ENCODE results near the gene TXNL4A.

Gene TXNL4A

DNA sequence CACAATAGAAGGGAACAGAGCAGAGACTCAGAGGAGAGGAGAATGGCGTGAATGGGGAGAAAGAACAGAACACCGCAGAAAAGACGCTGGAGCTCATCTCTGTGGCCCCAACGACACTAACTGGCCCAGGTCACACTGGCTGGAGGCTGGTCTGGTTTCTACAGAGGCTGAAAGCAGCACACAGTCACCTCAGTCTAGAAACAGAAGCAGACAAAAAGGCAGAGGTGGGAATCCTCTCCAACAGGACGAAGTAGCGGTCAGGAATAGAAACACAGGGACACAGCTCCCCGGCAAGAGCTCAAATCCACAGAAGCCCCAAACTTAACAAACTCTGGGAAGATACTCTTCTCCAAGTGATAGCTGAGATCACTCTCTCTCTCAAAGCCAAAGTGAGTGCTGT lies 46.2 kb downstream of the TXNL4A start:
- Histone ChIP-seq H3K27me3 (no peaks in the 10 kb centered on the region), H3K4me3 (no peak overlapping the region), H3K36me3 (peaks cover 5 to 51% (median 45%) of the 10 kb centered on the region in 3 donors), H3K27ac (no peak overlapping the region), H3K4me1 (peaks cover 0 to 38% (median 12%) of the 10 kb centered on the region in 4 donors), H3K9me3 (no peaks in the 10 kb centered on the region)
- intact Hi-C loops (cut with DNase I; ENCODE audit: low total_unique reads) = no loop called here
- TF ChIP-seq, protein P1, sequence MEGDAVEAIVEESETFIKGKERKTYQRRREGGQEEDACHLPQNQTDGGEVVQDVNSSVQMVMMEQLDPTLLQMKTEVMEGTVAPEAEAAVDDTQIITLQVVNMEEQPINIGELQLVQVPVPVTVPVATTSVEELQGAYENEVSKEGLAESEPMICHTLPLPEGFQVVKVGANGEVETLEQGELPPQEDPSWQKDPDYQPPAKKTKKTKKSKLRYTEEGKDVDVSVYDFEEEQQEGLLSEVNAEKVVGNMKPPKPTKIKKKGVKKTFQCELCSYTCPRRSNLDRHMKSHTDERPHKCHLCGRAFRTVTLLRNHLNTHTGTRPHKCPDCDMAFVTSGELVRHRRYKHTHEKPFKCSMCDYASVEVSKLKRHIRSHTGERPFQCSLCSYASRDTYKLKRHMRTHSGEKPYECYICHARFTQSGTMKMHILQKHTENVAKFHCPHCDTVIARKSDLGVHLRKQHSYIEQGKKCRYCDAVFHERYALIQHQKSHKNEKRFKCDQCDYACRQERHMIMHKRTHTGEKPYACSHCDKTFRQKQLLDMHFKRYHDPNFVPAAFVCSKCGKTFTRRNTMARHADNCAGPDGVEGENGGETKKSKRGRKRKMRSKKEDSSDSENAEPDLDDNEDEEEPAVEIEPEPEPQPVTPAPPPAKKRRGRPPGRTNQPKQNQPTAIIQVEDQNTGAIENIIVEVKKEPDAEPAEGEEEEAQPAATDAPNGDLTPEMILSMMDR (IDR thresholded peaks at IDR 0.05) = no peak
- peak in 1 of 2 donors; percentile 19 for DNase-seq

DNA sequence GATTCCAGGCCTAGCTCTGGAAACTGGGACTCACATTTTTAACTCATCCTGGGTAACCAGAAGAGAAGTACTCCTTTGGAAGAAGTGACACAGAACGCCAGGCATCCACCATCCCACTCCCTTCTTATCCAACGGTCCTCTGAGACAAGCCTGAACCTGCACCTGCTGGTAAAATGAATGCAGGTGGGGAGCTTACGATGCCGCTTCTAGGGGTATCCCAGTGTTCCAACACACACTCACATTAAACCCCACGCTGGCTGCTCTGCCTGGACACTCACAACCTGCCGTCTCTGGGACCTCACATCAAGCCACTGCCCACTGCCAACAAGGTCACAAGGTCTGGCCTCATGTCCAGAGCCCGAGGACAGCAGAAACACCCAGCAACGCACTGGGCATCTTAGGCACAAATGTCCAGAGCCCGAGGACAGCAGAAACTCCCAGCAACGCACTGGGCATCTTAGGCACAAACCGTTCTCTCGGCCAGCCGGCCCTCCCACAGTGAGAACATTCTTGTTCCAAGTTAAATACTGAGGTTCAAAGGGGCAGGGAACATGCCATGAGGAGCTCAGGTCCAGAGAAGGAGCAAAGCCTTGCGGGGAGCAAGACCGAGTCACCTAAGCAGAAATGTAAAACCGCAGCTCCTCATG lies 46.8 kb downstream of the TXNL4A start:
- Histone ChIP-seq H3K9me3 (no peaks in the 10 kb centered on the region), H3K4me3 (no peak overlapping the region), H3K27me3 (no peaks in the 10 kb centered on the region), H3K4me1 (peaks cover 0 to 32% (median 10%) of the 10 kb centered on the region in 4 donors), H3K27ac (no peak overlapping the region), H3K36me3 (peaks cover 5 to 53% (median 51%) of the 10 kb centered on the region in 3 donors)
- intact Hi-C loops (cut with DNase I; ENCODE audit: low total_unique reads) = no loop called here
- DNase-seq = peak in 1 of 2 donors; percentile 43
- TF ChIP-seq, protein P1 (IDR thresholded peaks at IDR 0.05) = no peak

DNA sequence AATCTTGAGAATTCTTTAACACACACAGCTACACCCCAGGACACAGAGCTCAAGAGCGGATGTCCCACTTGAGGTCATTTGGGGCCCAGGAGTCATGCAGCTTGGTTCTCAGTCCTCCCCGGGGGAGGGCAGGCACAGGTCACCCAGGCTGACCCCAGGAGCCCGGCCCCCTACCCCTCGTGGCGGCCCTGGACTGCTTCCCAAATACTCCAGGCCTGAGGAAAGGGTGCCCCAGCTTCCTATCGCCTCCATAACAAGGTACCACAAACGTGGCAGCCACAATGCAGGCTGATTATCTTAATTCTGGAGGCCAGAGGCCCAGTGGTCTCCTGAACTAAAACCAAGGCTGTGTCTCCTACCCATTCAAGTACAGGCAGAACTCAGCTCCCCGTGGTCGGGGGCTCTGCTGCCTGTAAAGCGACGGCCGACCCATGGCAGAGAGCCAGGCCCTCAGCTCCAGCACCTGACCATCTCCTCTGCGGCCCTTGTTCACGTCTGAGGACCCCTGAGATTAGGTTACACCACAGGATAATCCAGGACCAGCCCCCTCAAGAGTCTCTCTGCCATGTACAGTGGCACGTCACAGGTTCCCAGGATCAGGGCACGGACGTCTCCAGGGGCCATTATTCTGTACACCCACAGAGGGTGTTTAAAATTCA lies 47.4 kb downstream of the TXNL4A start:
- intact Hi-C loops (cut with DNase I; ENCODE audit: low total_unique reads) = no loop called here
- peak in 1 of 2 donors; percentile 42 for DNase-seq
- peaks cover 0 to 27% (median 10%) of the 10 kb centered on the region in 4 donors for H3K4me1 ChIP-seq
- TF ChIP-seq, protein P1 (IDR thresholded peaks at IDR 0.05) = no peak
- H3K4me3 ChIP-seq = no peak overlapping the region
- H3K27me3 ChIP-seq = no peaks in the 10 kb centered on the region
- H3K9me3 ChIP-seq = peaks cover 0 to 3% (median 0%) of the 10 kb centered on the region in 3 donors
- H3K36me3 ChIP-seq = peaks cover 5 to 58% (median 52%) of the 10 kb centered on the region in 3 donors
- no peak overlapping the region for H3K27ac ChIP-seq

DNA sequence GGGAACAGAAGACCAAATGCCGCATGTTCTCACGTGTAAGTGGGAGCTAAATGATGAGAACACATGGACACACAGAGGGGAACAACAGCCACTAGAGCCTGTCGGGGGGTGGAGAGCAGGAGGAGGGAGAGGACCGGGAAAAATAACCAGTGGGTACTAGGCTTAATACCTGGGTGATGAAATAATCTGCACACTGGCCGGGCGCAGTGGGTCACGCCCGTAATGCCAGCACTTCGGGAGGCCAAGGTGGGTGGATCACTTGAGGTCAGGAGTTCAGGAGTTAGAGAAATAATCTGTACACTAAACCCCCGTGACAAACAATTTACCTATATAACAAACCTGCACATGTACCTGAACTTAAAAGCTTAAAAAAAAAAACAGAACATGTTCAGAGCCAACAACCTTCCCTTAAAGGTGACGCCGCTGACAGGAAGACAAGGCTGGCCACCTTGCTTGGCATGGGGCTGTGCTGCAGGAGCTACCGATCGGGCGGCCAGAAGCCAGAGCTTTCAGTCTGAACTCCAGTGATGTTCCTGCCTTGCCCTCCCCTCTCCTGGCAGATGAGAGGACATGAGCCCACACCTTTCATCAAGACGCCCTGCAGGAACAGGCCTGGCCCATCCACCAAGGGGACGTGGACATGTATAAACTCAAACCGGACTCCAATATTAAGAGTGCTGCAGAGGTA lies 48.1 kb downstream of the TXNL4A start:
- H3K36me3 ChIP-seq = peaks cover 5 to 64% (median 58%) of the 10 kb centered on the region in 3 donors
- intact Hi-C loops (cut with DNase I; ENCODE audit: low total_unique reads) = no loop called here
- peaks cover 0 to 9% (median 0%) of the 10 kb centered on the region in 3 donors for H3K9me3 ChIP-seq

DNA sequence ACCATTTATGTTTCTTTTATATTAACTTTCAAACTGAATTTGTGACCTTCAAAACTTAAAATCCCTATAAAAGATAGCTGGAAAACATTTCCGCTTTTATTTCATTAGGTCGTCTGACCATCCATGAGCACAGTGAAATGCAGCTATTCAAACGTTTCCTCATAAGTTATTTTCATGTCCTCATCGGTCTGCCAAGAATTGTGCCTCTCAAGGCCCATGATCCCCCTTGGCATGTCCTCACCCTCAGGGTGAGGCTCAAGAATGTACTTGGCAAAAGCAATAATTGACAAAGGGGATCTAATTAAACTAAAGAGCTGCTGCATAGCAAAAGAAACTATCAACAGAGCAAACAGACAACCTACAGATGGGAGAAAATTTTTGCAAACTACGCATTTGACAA lies 49.3 kb downstream of the TXNL4A start:
- intact Hi-C loops (cut with DNase I; ENCODE audit: low total_unique reads) = no loop called here
- H3K36me3 ChIP-seq = peaks cover 17 to 74% (median 67%) of the 10 kb centered on the region in 3 donors

More for the DNA sequence above, 48.1 kb downstream of the TXNL4A start:
- no peaks in the 10 kb centered on the region for H3K27me3 ChIP-seq
- H3K4me3 ChIP-seq = no peak overlapping the region
- peaks cover 0 to 20% (median 5%) of the 10 kb centered on the region in 4 donors for H3K4me1 ChIP-seq
- peak in 1 of 2 donors; percentile 37 for DNase-seq
- no peak overlapping the region for H3K27ac ChIP-seq
- TF ChIP-seq, protein P1 (IDR thresholded peaks at IDR 0.05) = no peak

More for the DNA sequence above, 49.3 kb downstream of the TXNL4A start:
- TF ChIP-seq, protein P1 (IDR thresholded peaks at IDR 0.05) = no peak
- Histone ChIP-seq H3K4me3 (no peak overlapping the region), H3K27me3 (no peaks in the 10 kb centered on the region), H3K27ac (no peak overlapping the region), H3K4me1 (peaks cover 0 to 8% (median 0%) of the 10 kb centered on the region in 4 donors), H3K9me3 (peaks cover 0 to 9% (median 0%) of the 10 kb centered on the region in 3 donors)
- no peak for DNase-seq
